Neural cell (in vitro differentiated cells): ENCODE results near the gene S1PR4. TPM values are rescaled to one million over a fixed set of nuclear protein-coding genes. Genes with fewer than 3 reads are reported as not detected.

ENCODE experiments used
- H2AFZ ChIP-seq: fragments of 200-600, 300-800 bp; sonication (generic), shearing (Covaris generic); 2 replicates; pipeline ENCODE4 v1.6.0; 2014; ENCODE audit warnings: low read depth, mild to moderate bottlenecking, antibody characterized with exemption, low read length, moderate library complexity
- H3F3A ChIP-seq: fragments of 200-600 bp; shearing (Covaris generic); 2 replicates; pipeline ENCODE4 v1.6.1; 2016; ENCODE audit warnings: mild to moderate bottlenecking, moderate library complexity, mixed read lengths, antibody characterized with exemption, low read length; ENCODE audit not compliant: insufficient read depth, poor library complexity, severe bottlenecking
- H3K27ac ChIP-seq: fragments of 200-600, 300-800 bp; sonication (generic), shearing (Covaris generic); 2 replicates; pipeline ENCODE4 v1.5.1; 2014; ENCODE audit warnings: mild to moderate bottlenecking, low read length, moderate library complexity
- H3K27me3 ChIP-seq: fragments of 300-800, 200-600 bp; sonication (generic), shearing (Covaris generic); 2 replicates; pipeline ENCODE4 v1.6.0; 2014; ENCODE audit warnings: mild to moderate bottlenecking, low read depth, low read length, moderate library complexity; ENCODE audit not compliant: insufficient read depth
- H3K36me3 ChIP-seq: fragments of 300-800, 200-600 bp; sonication (generic), shearing (Covaris generic); 2 replicates; pipeline ENCODE4 v1.5.1; 2014; ENCODE audit warnings: mild to moderate bottlenecking, antibody characterized with exemption, low read length, moderate library complexity; ENCODE audit not compliant: insufficient read depth
- H3K4me2 ChIP-seq: fragments of 300-800, 200-600 bp; sonication (generic), shearing (Covaris generic); 2 replicates; pipeline ENCODE4 v1.6.0; 2014; ENCODE audit warnings: mild to moderate bottlenecking, low read length
- H3K4me3 ChIP-seq: fragments of 300-800, 200-600 bp; sonication (generic), shearing (Covaris generic); 2 replicates; pipeline ENCODE4 v1.5.1; 2014; ENCODE audit warnings: mild to moderate bottlenecking, low read length, moderate library complexity
- H3K79me2 ChIP-seq: fragments of 200-600 bp; shearing (Covaris generic); replicated peaks from 2 replicates; pipeline ENCODE4 v1.6.0; 2014; ENCODE audit warnings: mild to moderate bottlenecking, low read length, moderate library complexity; ENCODE audit not compliant: insufficient read depth
- H3K9ac ChIP-seq: fragments of 300-800, 200-600 bp; sonication (generic), shearing (Covaris generic); 2 replicates; pipeline ENCODE4 v1.6.1; 2016; ENCODE audit warnings: mild to moderate bottlenecking, low read length, mixed read lengths
- H3K9me2 ChIP-seq: fragments of 200-600 bp; shearing (Covaris generic); 2 replicates; pipeline ENCODE4 v1.6.1; 2016; ENCODE audit warnings: mild to moderate bottlenecking, low read length, mixed read lengths; ENCODE audit not compliant: insufficient read depth
- H3K9me3 ChIP-seq: fragments of 200-600, 300-800 bp; sonication (generic), shearing (Covaris generic); 2 replicates; pipeline ENCODE4 v1.6.1; 2016; ENCODE audit warnings: mild to moderate bottlenecking, mixed run types, low read length, moderate library complexity, mixed read lengths
- H4K20me1 ChIP-seq: fragments of 200-600 bp; shearing (Covaris generic); 2 replicates; pipeline ENCODE4 v1.6.1; 2016; ENCODE audit warnings: mild to moderate bottlenecking, mixed run types; ENCODE audit not compliant: insufficient read depth
- CTCF ChIP-seq: fragments of 450-650 bp; IDR thresholded peaks from 2 replicates; pipeline ENCODE4 v1.5.1; 2014; ENCODE audit warnings: antibody characterized with exemption, mild to moderate bottlenecking, moderate library complexity; ENCODE audit not compliant: poor library complexity, severe bottlenecking
- EP300 ChIP-seq: fragments of 450-650 bp; conservative IDR thresholded peaks from 2 replicates; pipeline ENCODE4 v1.6.1; 2014; ENCODE audit warnings: antibody characterized with exemption, mild to moderate bottlenecking, moderate library complexity; ENCODE audit not compliant: poor library complexity, severe bottlenecking
- EZH2 ChIP-seq: fragments of 200-600, 300-800 bp; shearing (Covaris generic), sonication (generic); IDR thresholded peaks from 2 replicates; pipeline ENCODE4 v1.6.1; 2014; ENCODE audit warnings: antibody characterized with exemption, low read length, borderline replicate concordance, mild to moderate bottlenecking; ENCODE audit not compliant: insufficient read depth, poor library complexity, severe bottlenecking
- MXI1 ChIP-seq: fragments of 450-650 bp; conservative IDR thresholded peaks from 2 replicates; pipeline ENCODE4 v1.6.1; 2014; ENCODE audit warnings: antibody characterized with exemption, mild to moderate bottlenecking; ENCODE audit not compliant: poor library complexity, severe bottlenecking
- POLR2AphosphoS5 ChIP-seq: IDR thresholded peaks from 2 replicates; pipeline ENCODE4 v1.6.1; 2012
- RAD21 ChIP-seq: fragments of 450-650 bp; conservative IDR thresholded peaks from 2 replicates; pipeline ENCODE4 v1.6.1; 2014; ENCODE audit warnings: antibody characterized with exemption, mild to moderate bottlenecking, moderate library complexity
- REST ChIP-seq: IDR thresholded peaks from 2 replicates; pipeline ENCODE4 v1.6.1; 2012; ENCODE audit warnings: borderline replicate concordance
- SMC3 ChIP-seq: fragments of 450-650 bp; conservative IDR thresholded peaks from 2 replicates; pipeline ENCODE4 v1.6.1; 2014; ENCODE audit warnings: antibody characterized with exemption, mild to moderate bottlenecking, moderate library complexity; ENCODE audit not compliant: poor library complexity
- TAF1 ChIP-seq: IDR thresholded peaks from 2 replicates; pipeline ENCODE4 v1.6.1; 2012; ENCODE audit warnings: low read depth
- polyA plus RNA-seq: library from polyadenylated mRNA; depleted of rRNA; stranded (reverse); fragments of >200 nt; gene quantifications from 2 replicates; pipeline ENCODE4 v1.2.3, GENCODE V29; 2014

The S1PR4 gene
- polyA plus RNA-seq, 1 donor from 2014 or later: not detected

DNA sequence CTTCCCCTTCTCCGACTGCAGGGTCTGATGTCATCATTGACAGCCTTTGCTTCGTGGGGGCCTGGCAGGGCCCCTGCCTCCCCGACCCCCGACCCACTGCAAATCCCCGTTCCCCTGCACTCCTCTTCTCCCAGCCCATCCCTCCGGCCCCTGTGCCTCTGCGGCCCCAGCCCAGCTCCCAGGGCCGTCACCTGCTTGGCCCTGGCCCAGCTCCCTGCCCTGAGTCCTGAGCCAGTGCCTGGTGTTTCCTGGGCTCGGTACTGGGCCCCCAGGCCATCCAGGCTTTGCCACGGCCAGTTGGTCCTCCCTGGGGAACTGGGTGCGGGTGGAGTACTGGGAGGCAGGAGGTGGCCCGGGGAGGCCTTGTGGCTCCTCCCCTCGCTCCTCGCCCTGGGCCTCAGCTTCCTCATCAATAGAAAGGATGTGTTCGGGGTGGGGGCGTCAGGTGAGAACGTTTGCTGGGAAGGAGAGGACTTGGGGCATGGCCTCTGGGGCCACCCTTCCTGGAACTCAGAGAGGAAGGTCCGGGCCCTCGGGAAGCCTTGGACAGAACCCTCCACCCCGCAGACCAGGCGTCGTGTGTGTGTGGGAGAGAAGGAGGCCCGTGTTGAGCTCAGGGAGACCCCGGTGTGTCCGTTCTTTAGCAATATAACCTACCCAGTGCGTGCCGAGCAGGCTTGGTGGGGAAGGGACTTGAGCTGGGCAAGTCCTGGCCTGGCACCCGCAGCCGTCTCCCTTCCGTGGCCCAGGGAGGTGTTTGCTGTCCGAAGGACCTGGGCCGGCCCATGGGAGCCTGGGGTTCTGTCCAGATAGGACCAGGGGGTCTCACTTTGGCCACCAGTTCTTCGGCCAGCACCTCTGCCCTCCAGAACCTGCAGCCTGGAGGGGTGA, 30.0 kb downstream of the S1PR4 start:
- Histone ChIP-seq H3K36me3 (no peaks in the 10 kb centered on the region), H3K27me3 (no peaks in the 10 kb centered on the region), H3K79me2 (no peaks in the 10 kb centered on the region), H3F3A (no peaks in the 10 kb centered on the region), H3K27ac (no peak overlapping the region), H2AFZ (no peak overlapping the region), H3K9me2 (no peaks in the 10 kb centered on the region), H3K9me3 (no peaks in the 10 kb centered on the region), H3K9ac (no peak overlapping the region), H3K4me3 (no peak overlapping the region), H3K4me2 (no peak overlapping the region), H4K20me1 (no peaks in the 10 kb centered on the region)
- TF ChIP-seq EP300: no peak
- TF ChIP-seq SMC3: no peak
- TF ChIP-seq TAF1: no peak
- no peak for TF ChIP-seq CTCF
- no peak for TF ChIP-seq EZH2
- no peak for TF ChIP-seq RAD21
- TF ChIP-seq REST: no peak
- TF ChIP-seq POLR2AphosphoS5: no peak

DNA sequence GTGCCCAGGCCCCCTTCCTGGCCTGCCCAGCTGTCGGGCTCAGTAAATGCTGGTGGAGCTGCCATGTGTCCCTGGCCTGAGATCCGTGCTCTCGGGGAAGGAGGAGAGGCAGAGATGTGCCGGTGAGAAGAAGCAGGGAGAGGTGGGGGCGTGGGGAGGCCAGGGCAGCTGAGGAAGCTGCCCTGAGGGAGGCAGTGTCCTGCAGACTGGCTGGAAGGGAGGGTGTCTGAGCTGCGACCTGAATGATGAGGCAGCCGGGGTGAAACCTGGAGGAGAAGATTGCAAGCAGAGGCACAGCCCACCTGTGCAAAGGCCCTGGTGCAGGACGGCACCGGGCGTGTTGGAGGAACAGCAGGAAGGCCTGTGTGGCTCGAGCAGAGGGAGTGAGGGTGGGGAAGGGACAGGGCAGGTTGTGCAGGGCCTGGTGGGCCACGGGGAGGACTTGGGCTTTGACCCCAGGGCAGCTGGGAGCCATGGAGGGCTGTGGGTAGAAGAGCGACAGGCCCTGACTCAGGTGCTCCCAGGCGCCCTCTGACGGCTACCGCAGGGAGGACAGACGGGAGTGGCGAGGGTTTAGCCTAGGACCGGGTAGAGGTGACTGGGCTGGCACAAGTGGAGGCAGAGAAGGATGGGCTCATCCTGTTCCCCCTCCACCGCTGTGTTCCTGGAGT, 31.9 kb downstream of the S1PR4 start:
- Histone ChIP-seq H3K79me2 (no peaks in the 10 kb centered on the region), H3K9me2 (no peaks in the 10 kb centered on the region), H3K9me3 (no peaks in the 10 kb centered on the region), H3F3A (no peaks in the 10 kb centered on the region), H3K27me3 (no peaks in the 10 kb centered on the region), H4K20me1 (no peaks in the 10 kb centered on the region), H3K4me2 (no peak overlapping the region), H3K36me3 (no peaks in the 10 kb centered on the region), H3K4me3 (no peak overlapping the region), H3K27ac (no peak overlapping the region), H3K9ac (no peak overlapping the region), H2AFZ (no peak overlapping the region)
- no peak for TF ChIP-seq POLR2AphosphoS5
- TF ChIP-seq EZH2: no peak
- no peak for TF ChIP-seq TAF1
- no peak for TF ChIP-seq EP300
- no peak for TF ChIP-seq RAD21
- TF ChIP-seq CTCF: peak; percentile 44
- no peak for TF ChIP-seq MXI1
- TF ChIP-seq SMC3: peak; percentile 38
